Ammon's horn (tissue), 1 donor: ENCODE measurements around the gene TNNC2.

Experiments used
- DNase-seq: peaks from one replicate; pipeline ENCODE4 v3.0.0-alpha.2; 2016; ENCODE audit warnings: low spot score

Gene TNNC2

GRCh38 chr20:45780159-45780558 lies 47.0 kb downstream of the TNNC2 start:
- no peak for DNase-seq

- peak; percentile 35 for DNase-seq
These were observed 47.8 kb downstream of the TNNC2 start for GRCh38 chr20:45779011-45779915.

- no peak for DNase-seq
These were observed 50.2 kb downstream of the TNNC2 start for GRCh38 chr20:45776931-45777330.

GRCh38 chr20:45775411-45775810 lies 51.7 kb downstream of the TNNC2 start:
- no peak for DNase-seq

- DNase-seq = no peak
These were observed 52.2 kb downstream of the TNNC2 start for GRCh38 chr20:45774945-45775344.
